ENCODE results near the gene OR7E24. TPM values are rescaled to one million over a fixed set of nuclear protein-coding genes. Genes with fewer than 3 reads are reported as not detected.
"Not testable (repeated sequence)": the region's sequence is repeated elsewhere in the genome, so short reads cannot be mapped to it uniquely, and the experiment has no call there.

The OR7E24 gene
- total RNA-seq = not detected
- long read RNA-seq = 0 reads

DNA sequence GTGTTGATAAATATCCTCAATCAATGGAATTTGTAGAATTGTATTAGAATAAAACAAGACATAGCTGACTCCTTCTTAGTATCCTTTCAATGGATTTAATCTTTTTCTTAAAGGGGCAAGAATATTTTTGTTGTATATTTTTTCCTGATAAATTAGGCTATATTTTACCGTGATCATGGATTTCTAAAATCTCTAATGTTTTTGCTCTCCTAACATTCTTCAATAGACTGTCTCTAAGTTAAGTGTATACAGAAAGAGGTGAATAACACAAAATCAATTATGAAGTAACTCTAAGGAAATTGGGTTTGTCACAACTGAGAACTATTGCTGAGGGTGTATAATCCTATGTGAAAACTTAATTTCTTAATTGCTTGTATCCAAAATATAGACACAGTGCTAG lies at the start of gene OR7E24:
TSS of gene OR7E24 (plus strand) at position 301 of the 400 bp plus-strand sequence. CDS start 114 bp downstream, outside the sequence.
- Histone ChIP-seq H3K27me3 (ENCODE audit: low read depth) (no peaks in the 10 kb centered on the region), H3K9me3 (no peaks in the 10 kb centered on the region), H3K4me3 (no peak within 1 kb of the TSS), H3K36me3 (no peaks in the 10 kb centered on the region), H3K27ac (no peak within 1 kb of the TSS), H3K4me1 (no peaks in the 10 kb centered on the region)
- intact Hi-C loops (cut with DNase I) = no loop called here
- TF ChIP-seq, protein P1, sequence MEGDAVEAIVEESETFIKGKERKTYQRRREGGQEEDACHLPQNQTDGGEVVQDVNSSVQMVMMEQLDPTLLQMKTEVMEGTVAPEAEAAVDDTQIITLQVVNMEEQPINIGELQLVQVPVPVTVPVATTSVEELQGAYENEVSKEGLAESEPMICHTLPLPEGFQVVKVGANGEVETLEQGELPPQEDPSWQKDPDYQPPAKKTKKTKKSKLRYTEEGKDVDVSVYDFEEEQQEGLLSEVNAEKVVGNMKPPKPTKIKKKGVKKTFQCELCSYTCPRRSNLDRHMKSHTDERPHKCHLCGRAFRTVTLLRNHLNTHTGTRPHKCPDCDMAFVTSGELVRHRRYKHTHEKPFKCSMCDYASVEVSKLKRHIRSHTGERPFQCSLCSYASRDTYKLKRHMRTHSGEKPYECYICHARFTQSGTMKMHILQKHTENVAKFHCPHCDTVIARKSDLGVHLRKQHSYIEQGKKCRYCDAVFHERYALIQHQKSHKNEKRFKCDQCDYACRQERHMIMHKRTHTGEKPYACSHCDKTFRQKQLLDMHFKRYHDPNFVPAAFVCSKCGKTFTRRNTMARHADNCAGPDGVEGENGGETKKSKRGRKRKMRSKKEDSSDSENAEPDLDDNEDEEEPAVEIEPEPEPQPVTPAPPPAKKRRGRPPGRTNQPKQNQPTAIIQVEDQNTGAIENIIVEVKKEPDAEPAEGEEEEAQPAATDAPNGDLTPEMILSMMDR (IDR thresholded peaks at IDR 0.05) = no peak
- ATAC-seq = no peak
- DNase-seq = no peak

GRCh38 chr19:9205501-9206113 lies 45.1 kb upstream of the OR7E24 start:
- Histone ChIP-seq H3K4me3 (peak overlapping the region; percentile 22), H3K27ac (no peak overlapping the region), H3K36me3 (no peaks in the 10 kb centered on the region), H3K27me3 (ENCODE audit: low read depth) (no peaks in the 10 kb centered on the region), H3K9me3 (no peaks in the 10 kb centered on the region), H3K4me1 (no peaks in the 10 kb centered on the region)
- DNase-seq = peak; percentile 76
- intact Hi-C loops (cut with DNase I) = no loop called here
- peak; percentile 73 to 74 for ATAC-seq
- TF ChIP-seq, protein P1 (IDR thresholded peaks at IDR 0.05) = peak; percentile 92

- H3K27me3 ChIP-seq (ENCODE audit: low read depth) = peaks cover 3% of the 10 kb centered on the region
- no peak within 1 kb of the TSS for H3K4me3 ChIP-seq
- DNase-seq = no peak
- no peak for ATAC-seq
- intact Hi-C loops (cut with DNase I) = no loop called here
- no peak within 1 kb of the TSS for H3K27ac ChIP-seq
- H3K36me3 ChIP-seq = no peaks in the 10 kb centered on the region
- TF ChIP-seq, protein P1 (IDR thresholded peaks at IDR 0.05) = no peak
- no peaks in the 10 kb centered on the region for H3K4me1 ChIP-seq
- no peaks in the 10 kb centered on the region for H3K9me3 ChIP-seq
These were observed 31.2 kb upstream of the OR7E24 start, which contains the start of gene OR7D4 for GRCh38 chr19:9219489-9219888. TSS of gene OR7D4 (minus strand) at chr19:9219589. CDS start at chr19:9214837, 4,752 bp downstream.

DNA sequence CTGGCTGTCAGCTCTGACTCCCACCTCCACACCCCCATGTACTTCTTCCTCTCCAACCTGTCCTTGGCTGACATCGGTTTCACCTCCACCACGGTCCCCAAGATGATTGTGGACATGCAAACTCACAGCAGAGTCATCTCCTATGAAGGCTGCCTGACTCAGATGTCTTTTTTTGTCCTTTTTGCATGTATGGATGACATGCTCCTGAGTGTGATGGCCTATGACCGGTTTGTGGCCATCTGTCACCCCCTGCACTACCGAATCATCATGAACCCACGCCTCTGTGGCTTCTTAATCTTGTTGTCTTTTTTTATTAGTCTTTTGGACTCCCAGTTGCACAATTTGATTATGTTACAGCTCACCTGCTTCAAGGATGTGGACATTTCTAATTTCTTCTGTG lies 506 bp downstream of the OR7E24 start:
- H3K36me3 ChIP-seq = no peaks in the 10 kb centered on the region
- TF ChIP-seq, protein P1 (IDR thresholded peaks at IDR 0.05) = no peak
- no peak overlapping the region for H3K4me3 ChIP-seq
- ATAC-seq (no peak), DNase-seq (no peak)
- intact Hi-C loops (cut with DNase I) = no loop called here
- no peaks in the 10 kb centered on the region for H3K4me1 ChIP-seq
- H3K27ac ChIP-seq = no peak overlapping the region
- no peaks in the 10 kb centered on the region for H3K27me3 ChIP-seq (ENCODE audit: low read depth)
- H3K9me3 ChIP-seq = no peaks in the 10 kb centered on the region

- H3K36me3 ChIP-seq; ATAC-seq; H3K4me1 ChIP-seq; H3K27me3 ChIP-seq (ENCODE audit: low read depth); DNase-seq; intact Hi-C loops (cut with DNase I); H3K27ac ChIP-seq; H3K4me3 ChIP-seq: not testable (repeated sequence)
- peaks cover 39% of the 10 kb centered on the region for H3K9me3 ChIP-seq
These were observed 32.8 kb downstream of the OR7E24 start for GRCh38 chr19:9283485-9283884.

GRCh38 chr19:9289231-9289884 lies 38.6 kb downstream of the OR7E24 start:
- H3K9me3 ChIP-seq = peaks cover 93% of the 10 kb centered on the region
- intact Hi-C loops (cut with DNase I) = no loop called here
- no peaks in the 10 kb centered on the region for H3K36me3 ChIP-seq
- TF ChIP-seq, protein P1 (IDR thresholded peaks at IDR 0.05) = no peak
- H3K27ac ChIP-seq = no peak overlapping the region
- no peaks in the 10 kb centered on the region for H3K4me1 ChIP-seq
- H3K27me3 ChIP-seq (ENCODE audit: low read depth) = no peaks in the 10 kb centered on the region
- no peak overlapping the region for H3K4me3 ChIP-seq
- no peak for ATAC-seq
- DNase-seq = no peak
